Activated CD8-positive, alpha-beta memory T cell treated with anti-CD3 and anti-CD28 coated beads for 36 hours (primary cell): Measurements from ENCODE around the gene SEMA4F. TPM values are rescaled to one million over a fixed set of nuclear protein-coding genes. Genes with fewer than 3 reads are reported as not detected.

Experiments
- CTCF ChIA-PET: fragments of 350-600 bp; sonication (Branson Sonifier 250); formaldehyde crosslinking; loops from one replicate; lab custom pipeline; 2021; ENCODE audit warnings: antibody characterized with exemption; lab: Charles Lee
- POLR2A ChIA-PET: fragments of 350-600 bp; sonication (Branson Sonifier 250); formaldehyde crosslinking; loops from one replicate; lab custom pipeline; 2021; ENCODE audit warnings: antibody characterized with exemption; lab: Charles Lee
- total RNA-seq, 2 experiments: library from RNA; stranded (reverse); gene quantifications; one replicate each; pipeline ENCODE4 v1.2.3, GENCODE V29; 2021

Gene SEMA4F
- total RNA-seq, 2 experiments from 2014 or later = 5.2 to 5.9 TPM

DNA sequence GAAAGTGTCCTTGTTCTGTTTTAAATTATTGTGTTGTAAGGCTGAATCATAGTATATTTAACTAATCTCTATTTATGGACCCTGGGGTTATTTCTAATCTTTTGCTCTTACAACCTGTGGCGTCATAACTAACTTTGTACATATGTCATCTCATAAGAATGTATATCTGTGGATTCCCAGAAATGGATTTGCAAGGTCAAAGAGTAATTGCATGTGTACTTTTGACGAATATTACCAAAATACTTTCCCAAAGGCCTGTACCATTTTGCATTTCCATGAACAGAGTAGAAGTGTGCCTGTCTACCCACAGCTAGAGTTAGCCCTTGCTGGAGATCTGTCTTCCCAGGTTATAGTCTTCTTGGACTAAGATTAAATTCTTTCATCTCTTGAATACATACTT, 42.8 kb downstream of the SEMA4F start:
- ChIA-PET POLR2A (no interaction called here), CTCF (no interaction called here)

DNA sequence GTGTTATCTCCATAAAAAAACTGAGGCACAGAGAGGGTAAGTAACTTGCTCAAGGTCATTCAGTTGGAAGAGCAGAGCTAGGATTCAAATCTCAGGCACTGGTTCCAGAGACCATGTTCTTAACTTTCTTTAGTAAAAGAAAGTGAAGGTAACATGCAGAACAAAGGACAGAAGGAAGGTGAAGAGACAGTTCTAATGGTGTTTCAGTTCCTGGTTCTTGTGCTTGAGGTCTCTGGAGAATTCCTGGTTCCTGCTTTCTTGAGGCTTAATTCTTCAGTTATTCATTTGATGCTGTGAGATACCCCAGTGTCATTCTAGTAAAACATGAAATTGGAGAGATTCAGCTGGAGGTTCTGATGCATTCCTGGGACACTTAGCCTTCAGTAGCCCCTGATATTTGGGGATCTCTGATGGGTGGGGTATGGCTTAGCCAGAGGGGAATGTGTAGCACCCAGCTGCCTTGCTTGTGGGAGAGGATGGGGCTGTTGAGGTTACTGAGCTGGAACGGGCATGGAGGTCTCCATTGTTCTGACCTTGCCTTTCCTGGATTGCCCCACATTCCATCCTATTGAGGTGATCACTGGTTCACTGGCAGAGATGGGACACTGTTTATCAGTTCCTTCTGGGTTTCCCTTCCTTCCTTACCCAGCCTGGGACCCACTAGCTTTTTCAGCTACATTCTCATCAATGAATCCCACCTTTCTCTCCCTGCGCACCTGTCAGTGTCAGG, 46.8 kb downstream of the SEMA4F start:
- ChIA-PET CTCF (interaction anchor here (0.5 kb wide), 1 partner anchor 220 kb away, joined by 3 read pairs; no protein-coding TSS in a partner anchor), POLR2A (no interaction called here)

DNA sequence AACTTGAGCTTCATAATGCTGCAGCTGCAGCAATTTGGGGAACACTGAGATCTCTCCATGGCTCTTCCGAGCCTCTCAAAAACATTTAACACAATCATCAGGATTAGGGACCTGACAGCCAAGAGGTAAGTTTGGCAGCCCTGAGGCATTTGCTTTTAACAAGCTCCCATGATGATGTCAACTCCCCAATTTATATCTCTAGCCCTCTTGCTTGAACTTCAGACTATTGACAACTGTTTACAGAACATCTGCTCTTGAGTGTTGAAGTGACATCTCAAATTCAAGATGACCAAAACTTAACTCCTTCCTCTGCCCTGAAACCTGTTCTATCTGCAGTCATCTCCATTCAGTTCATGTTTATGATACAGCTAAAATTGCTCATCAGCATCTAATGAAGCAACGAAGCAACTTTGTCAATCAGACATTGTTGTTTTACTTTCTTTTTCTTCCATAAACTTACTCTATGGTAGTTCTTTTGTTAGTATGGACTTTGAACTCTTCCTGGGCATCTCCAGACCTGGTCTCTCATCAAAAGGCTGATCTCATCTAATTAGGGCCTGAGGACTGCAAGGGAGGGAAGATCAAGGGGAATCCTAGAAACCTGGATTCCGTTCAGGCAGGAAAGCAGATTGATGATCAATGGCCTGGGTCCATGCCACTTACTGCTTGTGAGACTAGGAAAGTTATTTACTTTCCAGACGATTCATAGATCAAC, 48.1 kb downstream of the SEMA4F start:
- ChIA-PET POLR2A (no interaction called here), CTCF (no interaction called here)

DNA sequence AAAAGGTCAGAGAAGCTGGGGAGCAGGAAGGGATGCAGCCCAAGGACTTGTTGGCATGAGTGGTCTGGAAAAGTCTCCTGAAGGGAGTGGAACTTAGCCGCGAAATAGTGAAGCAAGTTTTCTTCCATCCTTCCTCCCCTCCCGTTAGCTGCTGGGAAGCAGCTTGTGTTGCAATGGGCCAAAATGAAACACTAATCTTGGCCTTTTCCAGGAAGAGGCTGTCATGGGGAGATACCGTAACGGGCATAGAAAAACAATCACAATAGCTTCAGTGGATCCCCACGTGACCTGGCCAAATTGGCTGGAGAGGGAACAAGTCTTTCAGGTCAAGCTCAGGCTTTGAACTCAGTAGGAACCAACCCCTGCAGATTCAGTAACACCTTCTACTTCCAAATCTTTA, 49.3 kb downstream of the SEMA4F start:
- ChIA-PET CTCF (no interaction called here), POLR2A (no interaction called here)

DNA sequence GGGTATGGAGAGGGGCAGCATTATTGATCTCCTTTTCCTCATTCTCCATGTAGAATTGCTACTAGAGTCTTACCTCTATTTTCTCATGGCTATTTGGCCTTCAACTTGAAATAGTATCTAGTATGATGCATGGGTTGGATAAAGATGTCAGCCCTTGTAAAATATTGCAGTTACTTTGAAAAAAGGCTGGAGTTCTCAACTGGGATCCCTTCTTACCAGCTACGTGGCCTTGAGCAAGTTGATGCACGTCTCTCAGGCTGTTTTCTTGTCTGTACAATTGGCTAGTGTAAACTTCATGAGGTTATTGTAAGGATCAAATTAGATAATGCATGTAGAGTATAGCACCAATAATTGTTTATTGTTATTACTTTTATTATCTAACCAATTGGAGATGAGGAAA, 50.2 kb downstream of the SEMA4F start:
- ChIA-PET POLR2A (no interaction called here), CTCF (no interaction called here)

DNA sequence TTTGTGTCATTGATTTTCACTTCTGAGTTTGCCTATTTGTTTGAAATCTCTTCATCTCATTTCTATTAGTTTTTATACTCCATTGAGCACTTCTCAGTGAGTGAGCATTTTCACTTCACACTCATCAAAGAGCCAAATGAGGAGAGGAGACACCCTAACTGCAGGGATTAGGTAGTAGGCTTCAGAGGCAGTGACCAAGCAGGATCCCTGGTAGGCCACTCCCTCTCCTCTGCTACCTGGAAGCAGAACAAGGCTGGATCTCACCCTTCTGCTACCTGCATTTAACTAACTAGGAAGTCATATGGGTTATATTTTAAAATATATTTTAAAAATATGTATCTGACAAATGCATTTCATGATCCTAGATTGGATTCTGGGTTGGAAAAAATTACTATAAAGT, 52.7 kb downstream of the SEMA4F start:
- ChIA-PET POLR2A (no interaction called here), CTCF (no interaction called here)

DNA sequence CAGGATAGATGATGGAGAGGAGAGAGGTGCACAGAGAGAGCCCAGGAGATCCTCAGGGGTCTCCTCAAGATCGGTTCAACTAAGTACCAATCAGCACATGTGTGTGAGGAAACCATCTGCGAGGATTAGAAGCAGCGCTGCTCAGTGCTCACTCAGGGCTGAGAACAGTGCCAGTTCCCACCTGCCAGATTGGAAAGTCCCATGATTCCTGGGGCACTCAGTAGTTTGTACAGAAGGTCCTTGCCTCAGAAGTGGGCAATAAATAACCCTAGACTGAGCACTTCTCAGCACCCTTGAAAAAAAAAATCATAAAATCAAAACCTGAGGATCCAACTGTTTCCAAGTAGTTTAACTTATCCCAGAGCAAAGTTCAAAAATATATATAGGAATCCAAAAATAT, 53.8 kb downstream of the SEMA4F start:
- POLR2A ChIA-PET = no interaction called here
- CTCF ChIA-PET = no interaction called here

DNA sequence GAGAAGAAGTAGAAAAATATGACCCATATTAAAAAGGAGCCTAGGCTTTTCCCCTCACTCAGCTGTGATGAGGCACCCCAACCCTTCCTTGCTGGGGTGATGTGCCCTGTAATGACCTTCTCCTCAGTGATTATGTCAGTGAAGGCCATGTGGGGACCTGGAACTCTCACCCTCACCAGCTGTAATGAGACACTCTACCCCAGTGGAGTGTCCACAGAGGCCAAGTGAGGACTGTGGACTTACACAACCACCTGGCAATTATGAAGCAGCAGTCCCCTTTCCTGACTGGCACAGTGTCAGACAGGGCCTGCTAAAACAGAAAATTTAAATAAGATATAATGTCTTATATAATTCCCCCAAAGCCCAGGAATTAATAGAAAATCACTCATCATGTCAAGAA, 54.2 kb downstream of the SEMA4F start:
- POLR2A ChIA-PET = no interaction called here
- CTCF ChIA-PET = no interaction called here

DNA sequence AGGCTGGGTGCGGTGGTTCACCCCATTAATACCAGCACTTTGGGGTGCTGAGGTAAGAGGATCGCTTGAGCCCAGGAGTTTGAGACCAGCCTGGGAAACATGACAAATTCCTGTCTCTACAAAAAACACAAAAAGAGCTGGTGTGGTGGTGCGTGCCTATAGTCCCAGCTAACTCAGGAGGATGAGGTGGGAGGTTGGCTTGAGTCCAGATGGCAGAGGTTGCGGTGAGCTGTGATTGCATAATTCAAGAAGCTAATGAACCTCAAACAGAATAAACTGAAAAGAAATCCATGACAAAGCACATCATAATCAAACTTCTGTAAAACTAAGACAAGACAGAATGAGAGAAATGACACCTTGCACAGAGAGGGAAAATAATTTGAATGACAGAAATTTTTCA, 54.8 kb downstream of the SEMA4F start:
- ChIA-PET POLR2A (no interaction called here), CTCF (no interaction called here)

DNA sequence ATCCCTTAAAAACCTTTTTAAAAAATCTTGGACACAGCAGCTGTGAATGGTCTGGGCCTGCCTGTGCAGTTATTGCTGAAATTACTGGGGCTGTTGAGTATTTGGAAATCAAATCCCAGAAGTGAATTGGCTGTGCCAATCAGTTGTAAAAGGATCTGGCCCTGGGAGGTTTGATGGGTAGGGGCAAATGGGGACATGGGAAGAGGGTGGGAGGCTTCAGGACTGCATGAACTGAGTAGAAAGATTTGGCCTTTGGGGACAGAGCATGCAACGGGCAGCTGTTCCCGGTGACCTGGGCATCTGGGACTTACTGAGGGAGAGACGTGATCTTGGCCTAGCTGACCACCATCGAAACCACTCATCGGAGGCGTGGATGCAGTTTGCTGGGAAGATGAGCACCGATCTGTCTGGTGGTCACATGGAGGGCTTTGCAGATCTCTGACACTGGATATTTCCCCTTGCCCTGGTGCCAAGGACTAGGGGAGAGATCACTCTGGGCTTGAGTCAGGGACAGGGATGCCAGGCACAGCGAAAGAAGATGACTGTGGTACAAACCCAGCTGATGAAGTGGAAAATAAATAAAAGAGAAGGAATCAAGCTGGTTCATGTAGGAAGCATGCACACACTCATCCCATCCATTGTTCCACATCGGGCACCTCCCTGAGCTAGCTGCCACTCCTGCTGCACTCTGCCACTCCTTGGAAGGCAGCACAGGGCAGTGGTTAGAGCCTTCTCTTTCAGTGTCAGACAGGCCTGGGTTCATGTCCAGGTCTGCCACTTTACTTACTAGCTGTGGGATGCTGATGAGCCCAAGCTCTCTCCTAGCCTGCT, 58.4 kb downstream of the SEMA4F start:
- CTCF ChIA-PET = interaction anchor here (1.0 kb wide), 1 partner anchor 164 kb away, joined by 4 read pairs; no protein-coding TSS in a partner anchor
- POLR2A ChIA-PET = no interaction called here

DNA sequence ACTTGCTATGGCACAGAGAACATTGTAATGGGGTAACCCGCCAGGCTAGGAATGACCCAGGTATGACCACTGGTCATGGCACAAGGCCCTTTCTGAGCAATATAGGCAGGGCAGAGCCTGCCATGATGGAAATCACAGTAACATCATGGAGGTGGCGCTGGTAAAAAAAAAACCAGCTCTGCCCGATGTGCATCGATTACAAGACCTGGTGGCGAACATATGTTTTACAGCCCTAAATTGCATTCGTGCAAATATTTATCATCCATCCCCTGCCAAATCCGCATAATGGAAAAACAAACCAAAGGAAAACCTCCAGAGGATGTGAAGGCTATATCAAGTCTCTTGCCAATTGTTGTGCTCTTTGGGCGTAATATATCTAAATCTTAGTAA, 60.6 kb downstream of the SEMA4F start:
- ChIA-PET POLR2A (no interaction called here), CTCF (interaction anchor here (0.8 to 3.1 kb wide), 5 partner anchors 120 to 183 kb away, joined by 3 to 21 read pairs (median 3); partner anchors contain the start of gene HK2)

DNA sequence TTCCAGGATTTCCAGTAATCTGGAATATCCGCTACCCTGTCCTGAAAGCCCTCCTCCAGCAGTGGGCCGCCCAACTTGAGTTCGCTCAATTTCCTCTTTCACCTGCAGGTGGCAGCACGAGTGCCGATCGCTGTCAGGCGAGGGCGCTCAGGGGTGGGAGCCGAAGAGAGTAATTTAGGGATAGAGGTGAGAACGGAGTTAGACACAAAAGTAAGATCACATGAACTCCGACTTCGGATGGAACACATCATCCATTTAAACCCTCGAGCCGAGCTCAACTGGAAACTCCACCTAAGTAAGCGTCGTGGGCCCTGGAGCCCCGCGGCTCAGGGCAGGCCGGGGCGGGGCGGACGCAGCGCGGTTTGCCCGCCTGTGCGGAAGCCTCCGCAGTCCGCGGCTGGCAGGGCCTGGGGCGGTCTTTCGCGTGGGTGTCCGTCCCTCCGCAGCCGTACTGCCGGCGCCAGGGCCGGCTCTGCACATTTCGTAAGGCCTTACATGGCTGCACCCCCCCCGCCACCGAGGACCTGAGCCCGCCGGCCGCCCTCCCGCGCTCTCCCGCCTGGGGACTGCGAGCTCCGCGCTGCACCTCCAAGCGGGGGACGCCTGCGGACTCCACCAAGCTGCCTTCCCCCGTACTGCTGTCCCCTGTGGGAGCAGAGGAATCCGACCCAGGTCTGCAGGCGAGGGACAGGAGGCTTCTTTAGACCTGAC, 61.2 kb downstream of the SEMA4F start:
- ChIA-PET CTCF (interaction anchor here (0.7 to 3.1 kb wide), 7 partner anchors 10 to 185 kb away, joined by 3 to 21 read pairs (median 4); partner anchors contain the start of gene HK2), POLR2A (no interaction called here)

DNA sequence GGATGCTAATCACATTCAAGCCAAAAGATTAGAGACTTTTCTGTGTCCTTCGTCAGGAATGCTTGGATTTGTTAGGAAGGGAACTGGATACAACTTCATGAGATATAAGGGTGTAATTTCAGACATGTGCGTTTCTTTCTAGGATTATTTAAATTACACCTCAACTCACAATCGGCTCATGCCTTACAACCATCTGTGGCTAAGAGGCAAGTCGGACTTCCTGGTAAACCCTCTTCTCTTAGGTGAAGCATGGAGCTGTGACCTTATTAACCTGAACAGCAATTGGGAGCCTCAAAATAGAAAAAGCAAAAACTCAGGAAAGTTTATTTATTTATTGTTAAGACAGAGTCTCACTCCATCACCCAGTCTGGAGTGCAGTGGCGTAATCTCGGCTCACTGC, 61.8 kb downstream of the SEMA4F start:
- POLR2A ChIA-PET = no interaction called here
- CTCF ChIA-PET = interaction anchor here (0.7 to 3.1 kb wide), 4 partner anchors 9 to 184 kb away, joined by 3 to 21 read pairs (median 4); no protein-coding TSS in a partner anchor

DNA sequence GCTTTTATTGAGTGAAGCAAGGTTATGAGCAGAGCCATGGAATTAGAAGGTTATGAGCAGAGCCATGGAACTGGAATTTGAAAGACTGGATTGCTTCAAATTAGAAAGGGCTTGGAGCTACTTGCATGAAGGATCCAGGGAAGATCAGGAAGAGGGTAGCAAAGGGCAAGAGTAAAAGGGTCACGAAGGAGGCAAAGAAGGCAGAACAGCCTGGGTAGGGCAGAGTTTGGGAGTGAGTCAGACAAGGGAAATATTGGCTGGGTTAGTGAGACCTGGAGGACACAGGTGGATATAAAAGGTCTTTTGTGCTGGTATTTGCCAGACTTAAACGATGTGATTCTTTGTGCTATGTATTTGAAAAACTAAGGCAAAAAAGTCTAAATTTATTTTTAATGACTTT, 65.0 kb downstream of the SEMA4F start:
- POLR2A ChIA-PET = no interaction called here
- CTCF ChIA-PET = no interaction called here

DNA sequence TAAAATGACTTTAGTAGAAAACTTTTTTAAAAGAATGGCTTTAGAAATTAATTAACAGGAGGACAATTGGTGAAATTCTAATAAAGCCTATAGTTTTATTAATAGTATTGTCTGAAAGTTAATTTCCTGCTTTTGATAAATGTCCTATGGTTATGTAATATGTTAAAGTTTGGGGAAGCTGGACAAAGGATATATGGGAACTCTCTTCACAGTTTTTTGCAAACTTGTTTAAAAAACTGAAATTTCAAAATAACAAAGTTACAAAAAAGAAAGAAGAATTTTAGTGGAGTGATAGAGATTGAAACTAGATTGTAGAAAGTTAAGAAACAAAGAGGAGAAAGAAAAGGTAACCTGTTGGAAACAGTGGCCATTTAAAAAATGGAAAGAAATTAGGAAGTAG, 67.3 kb downstream of the SEMA4F start:
- CTCF ChIA-PET = no interaction called here
- POLR2A ChIA-PET = no interaction called here

DNA sequence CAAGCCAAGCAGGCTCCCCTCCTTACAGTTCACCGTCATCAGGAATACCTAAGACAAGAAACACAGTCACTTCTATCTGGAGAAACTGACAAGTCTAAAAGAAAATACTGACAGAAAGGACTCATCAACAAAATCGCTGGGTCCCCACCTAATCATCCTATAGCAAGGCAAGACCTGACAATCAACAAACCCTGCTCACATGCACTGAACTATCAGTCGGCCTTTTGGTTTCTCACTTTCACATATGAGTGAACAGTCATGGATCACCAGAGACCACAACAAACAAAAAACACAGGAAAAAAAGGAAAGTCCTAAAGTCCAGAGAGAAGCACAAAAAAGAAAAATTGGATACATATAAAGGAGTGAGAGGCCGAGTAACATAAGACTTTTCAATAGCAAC, 70.4 kb downstream of the SEMA4F start:
- CTCF ChIA-PET = interaction anchor here (1.2 kb wide), 1 partner anchor 9 kb away, joined by 4 read pairs; no protein-coding TSS in a partner anchor
- POLR2A ChIA-PET = no interaction called here

DNA sequence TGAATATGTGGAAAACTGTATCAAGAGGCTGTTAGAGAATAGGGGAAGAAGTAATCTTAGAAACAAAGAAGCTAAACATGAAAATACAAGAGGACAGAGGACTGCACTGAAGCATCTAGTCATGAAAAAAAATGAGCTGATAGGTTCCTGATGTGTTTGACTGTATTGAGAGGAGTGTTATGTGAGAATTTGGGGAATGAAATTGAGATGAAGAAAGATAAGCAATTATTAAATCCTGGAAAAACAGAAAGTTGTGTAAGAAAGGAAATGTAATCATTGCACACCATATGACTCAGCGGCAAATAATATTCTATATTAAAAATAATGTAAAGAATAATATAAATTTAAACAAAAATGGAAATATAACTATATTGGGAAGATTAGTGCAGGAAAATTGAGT, 71.2 kb downstream of the SEMA4F start:
- POLR2A ChIA-PET = no interaction called here
- CTCF ChIA-PET = interaction anchor here (1.2 kb wide), 1 partner anchor 9 kb away, joined by 4 read pairs; no protein-coding TSS in a partner anchor

DNA sequence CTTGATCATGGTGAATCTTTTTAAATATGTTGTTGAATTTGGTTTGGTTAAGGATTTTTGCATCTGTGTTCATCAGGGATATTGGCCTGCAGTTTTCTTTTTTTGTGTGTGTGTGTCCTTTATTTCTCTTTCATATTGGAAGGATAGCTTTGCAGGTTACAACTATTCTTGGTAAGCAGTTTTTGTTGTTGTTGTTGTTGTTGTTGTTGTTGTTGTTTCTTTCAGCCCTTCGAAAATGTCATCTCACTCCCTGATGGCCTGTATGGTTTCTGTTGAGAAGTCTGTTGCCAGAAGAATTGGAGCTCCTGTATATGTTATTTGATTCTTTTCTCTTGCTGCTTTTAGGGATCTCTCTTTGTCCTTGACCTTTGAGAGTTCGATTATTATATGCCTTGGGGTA, 74.8 kb downstream of the SEMA4F start:
- ChIA-PET POLR2A (no interaction called here), CTCF (no interaction called here)

DNA sequence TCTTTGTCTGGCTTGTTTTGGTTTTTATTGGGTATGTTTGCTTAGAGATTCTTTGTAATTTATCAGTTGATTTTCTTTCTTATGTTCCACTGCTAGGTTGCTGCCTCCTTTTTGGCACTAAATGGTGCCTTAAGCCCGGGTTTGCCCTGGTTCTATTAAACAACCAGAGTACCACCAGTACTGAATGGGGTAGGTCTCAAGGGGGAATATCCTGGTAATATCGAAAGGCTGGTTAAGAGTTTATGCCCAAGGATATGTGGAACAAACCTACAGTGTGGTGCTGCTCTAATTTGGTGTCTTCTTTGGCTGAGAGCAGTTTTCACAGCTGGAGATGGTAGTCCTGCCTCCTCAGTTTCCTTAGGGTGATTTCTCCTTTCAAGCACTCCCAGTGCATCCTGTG, 76.5 kb downstream of the SEMA4F start:
- CTCF ChIA-PET = no interaction called here
- POLR2A ChIA-PET = no interaction called here
